HCT116 (cell line): ENCODE results near the gene CLIP2. TPM values are rescaled to one million over a fixed set of nuclear protein-coding genes. Genes with fewer than 3 reads are reported as not detected.

ENCODE experiments used
- ATAC-seq: fragments of 200-7000 bp; cut with Tn5 transposase; 2 replicates; pipeline ENCODE4 v1.9.1; 2020; ENCODE audit warnings: mild to moderate bottlenecking, moderate library complexity
- BruUV-seq: library from RNA; stranded (reverse); fragments of 400-500 nt; replicated peaks from 2 replicates; lab custom pipeline; 2021; lab: Mats Ljungman, UMichigan
- CTCF ChIA-PET: fragments of 300-600 bp; sonication (Branson Sonifier 250); formaldehyde crosslinking; loops from one replicate; lab custom pipeline; 2021; ENCODE audit warnings: antibody characterized with exemption; lab: Charles Lee
- POLR2A ChIA-PET: fragments of 300-600, 350-600 bp; sonication (Branson Sonifier 250); formaldehyde crosslinking; loops from one replicate; lab custom pipeline; 2021; ENCODE audit warnings: antibody characterized with exemption; lab: Charles Lee
- RAD21 ChIA-PET, 2 experiments: fragments of 300-600 bp; sonication (Branson Sonifier 250); formaldehyde crosslinking; loops; one replicate each; lab custom pipeline; 2023; ENCODE audit warnings: low total read pairs in 2 of 2; ENCODE audit not compliant: uncharacterized antibody in 2 of 2, unreplicated experiment in 2 of 2, low non-redundant PET in 1 of 2; lab: Charles Lee
- DNase-seq: peaks from one replicate; pipeline ENCODE4 v3.0.0-alpha.2; 2010; ENCODE audit warnings: low read depth, low spot score
- H2AFZ ChIP-seq: fragments of 200-600 bp; shearing (Covaris generic), sonication (generic); 2 replicates; pipeline ENCODE4 v1.6.1; 2017; ENCODE audit warnings: low read depth, mixed run types, mixed read lengths, antibody characterized with exemption, low read length; ENCODE audit not compliant: poor library complexity, severe bottlenecking
- H3K27ac ChIP-seq: 2 replicates; pipeline ENCODE4 v1.5.1; 2012; ENCODE audit warnings: low read depth, low read length
- H3K27me3 ChIP-seq: fragments of 200-600 bp; sonication (generic); 2 replicates; pipeline ENCODE4 v1.6.1; 2016; ENCODE audit warnings: mixed run types, low read length, mixed read lengths; ENCODE audit not compliant: insufficient read depth
- H3K36me3 ChIP-seq, 2 experiments: fragments of 200-500 bp in 1 of 2; fragments of 200-600 bp in 1 of 2; sonication (Bioruptor generic) in 1 of 2; sonication (generic) in 1 of 2; 2 replicates each; pipeline versions ENCODE4 v1.5.1 to v1.6.1; 2014 to 2016; ENCODE audit warnings: low read length in 2 of 2, inconsistent platforms in 1 of 2, mixed read lengths in 1 of 2, mixed run types in 1 of 2; ENCODE audit not compliant: insufficient read depth in 2 of 2, control insufficient read depth in 1 of 2
- H3K4me1 ChIP-seq, 2 experiments: fragments of 200-600 bp in 1 of 2; sonication (generic) in 1 of 2; 2 replicates each; pipeline versions ENCODE4 v1.5.1 to v1.6.1; 2012 to 2017; ENCODE audit warnings: low read length in 2 of 2, inconsistent platforms in 1 of 2, mild to moderate bottlenecking in 1 of 2, mixed read lengths in 1 of 2, mixed run types in 1 of 2, moderate library complexity in 1 of 2; ENCODE audit not compliant: insufficient read depth in 2 of 2, control insufficient read depth in 1 of 2
- H3K4me2 ChIP-seq: fragments of 200-600 bp; sonication (generic); 2 replicates; pipeline ENCODE4 v1.6.1; 2017; ENCODE audit warnings: mixed run types, low read length, mixed read lengths
- H3K4me3 ChIP-seq, 2 experiments: fragments of 200-600 bp in 1 of 2; sonication (generic) in 1 of 2; replicated peaks in 1 of 2; 2 replicates each; pipeline ENCODE4 v1.5.1; 2011 to 2016; ENCODE audit warnings: low read length in 2 of 2, control low read depth in 1 of 2, low read depth in 1 of 2, mild to moderate bottlenecking in 1 of 2, mixed read lengths in 1 of 2, mixed run types in 1 of 2
- H3K79me2 ChIP-seq: fragments of 200-600 bp; sonication (generic); 2 replicates; pipeline ENCODE4 v1.6.1; 2017; ENCODE audit warnings: mild to moderate bottlenecking, mixed run types, low read length, moderate library complexity, mixed read lengths; ENCODE audit not compliant: insufficient read depth
- H3K9ac ChIP-seq: fragments of 200-600 bp; sonication (generic); 2 replicates; pipeline ENCODE4 v1.6.1; 2016; ENCODE audit warnings: low read length, mixed read lengths
- H3K9me2 ChIP-seq: fragments of 200-600 bp; sonication (generic), shearing (Covaris generic); 2 replicates; pipeline ENCODE4 v1.6.1; 2017; ENCODE audit warnings: mixed run types, mild to moderate bottlenecking, moderate library complexity; ENCODE audit not compliant: insufficient read depth
- H3K9me3 ChIP-seq, 2 experiments: fragments of 200-500 bp in 1 of 2; fragments of 200-600 bp in 1 of 2; sonication (Bioruptor generic) in 1 of 2; sonication (generic) in 1 of 2; 2 replicates each; pipeline ENCODE4 v1.6.1; 2014 to 2017; ENCODE audit warnings: low read length in 2 of 2, mixed read lengths in 2 of 2, inconsistent platforms in 1 of 2, low read depth in 1 of 2, mild to moderate bottlenecking in 1 of 2, mixed run types in 1 of 2, moderate library complexity in 1 of 2; ENCODE audit not compliant: control insufficient read depth in 1 of 2, insufficient read depth in 1 of 2
- H4K20me1 ChIP-seq: fragments of 200-600 bp; sonication (generic), shearing (Covaris generic); 2 replicates; pipeline ENCODE4 v1.6.1; 2017; ENCODE audit warnings: mixed run types, mild to moderate bottlenecking, moderate library complexity; ENCODE audit not compliant: insufficient read depth
- CBX3 ChIP-seq: IDR thresholded peaks from 2 replicates; pipeline ENCODE4 v1.6.1; 2012; ENCODE audit warnings: low read depth
- CTCF ChIP-seq, 3 experiments: fragments of 200-600 bp in 1 of 3; sonication (generic) in 1 of 3; IDR thresholded peaks in 2 of 3; conservative IDR thresholded peaks in 1 of 3; 2 replicates each; pipeline ENCODE4 v1.5.1; 2012 to 2017; ENCODE audit warnings: low read depth in 2 of 3, low read length in 2 of 3, antibody characterized with exemption in 1 of 3, borderline replicate concordance in 1 of 3, control low read depth in 1 of 3, mild to moderate bottlenecking in 1 of 3, mixed read lengths in 1 of 3, mixed run types in 1 of 3, moderate library complexity in 1 of 3; ENCODE audit not compliant: insufficient read depth in 1 of 3
- ELF1 ChIP-seq: IDR thresholded peaks from 2 replicates; pipeline ENCODE4 v1.6.1; 2012; ENCODE audit warnings: low read depth, borderline replicate concordance
- FOSL1 ChIP-seq: IDR thresholded peaks from 2 replicates; pipeline ENCODE4 v1.6.1; 2012; ENCODE audit warnings: low read depth
- MAX ChIP-seq: IDR thresholded peaks from 2 replicates; pipeline ENCODE4 v1.6.1; 2012
- SP1 ChIP-seq: IDR thresholded peaks from 2 replicates; pipeline ENCODE4 v1.6.1; 2012; ENCODE audit warnings: low read depth
- SRF ChIP-seq: IDR thresholded peaks from 2 replicates; pipeline ENCODE4 v1.6.1; 2012; ENCODE audit warnings: low read depth
- TCF7L2 ChIP-seq: IDR thresholded peaks from 2 replicates; pipeline ENCODE4 v1.7.0; 2011; ENCODE audit warnings: borderline replicate concordance, inconsistent platforms; ENCODE audit not compliant: insufficient read depth, insufficient read length; ENCODE audit errors: extremely low read depth
- YY1 ChIP-seq: IDR thresholded peaks from 2 replicates; pipeline ENCODE4 v1.6.1; 2011; ENCODE audit warnings: low read length, low read depth, moderate library complexity, mild to moderate bottlenecking; ENCODE audit not compliant: insufficient replicate concordance; ENCODE audit errors: extremely low read depth
- ZBTB33 ChIP-seq: IDR thresholded peaks from 2 replicates; pipeline ENCODE4 v1.6.1; 2011; ENCODE audit warnings: mild to moderate bottlenecking, low read length, moderate library complexity; ENCODE audit not compliant: insufficient replicate concordance; ENCODE audit errors: extremely low read depth
- ZNF274 ChIP-seq: fragments of 200-500 bp; sonication (Bioruptor generic); IDR thresholded peaks from 2 replicates; pipeline ENCODE4 v1.6.1; 2014; ENCODE audit warnings: mild to moderate bottlenecking, low read depth, low read length, inconsistent platforms
- intact Hi-C: fragments of 100-400 bp; cut with micrococcal nuclease; formaldehyde crosslinking; loops from 2 replicates; pipeline ENCODE4 v1.10.0; 2022
- total RNA-seq: library from RNA; stranded (reverse); gene quantifications from one replicate; pipeline ENCODE4 v1.2.1, GENCODE V29; 2021; ENCODE audit not compliant: unreplicated experiment

CLIP2 gene
- total RNA-seq, 1 experiment from 2014 or later: 40.1 TPM

GRCh38 chr7:74337926-74338325 is 48.7 kb downstream of the CLIP2 start:
- no peaks in the 10 kb centered on the region for H3K9me3 ChIP-seq
- intact Hi-C loops: no loop called here
- DNase-seq: no peak
- H3K27ac ChIP-seq: no peak overlapping the region
- no peaks in the 10 kb centered on the region for H3K9me2 ChIP-seq
- no peaks in the 10 kb centered on the region for H3K79me2 ChIP-seq
- no peaks in the 10 kb centered on the region for H3K27me3 ChIP-seq
- peaks cover 0 to 8% of the 10 kb centered on the region in 2 experiments; a peak in 1 of 4 replicates for H3K36me3 ChIP-seq
- no peaks in the 10 kb centered on the region for H4K20me1 ChIP-seq
- BruUV-seq: no TSS peak
- TF ChIP-seq SRF (no peak), ZNF274 (no peak)
- POLR2A ChIA-PET: no interaction called here
- RAD21 ChIA-PET: no interaction called here
- ATAC-seq: no peak
- no peak overlapping the region for H3K9ac ChIP-seq
- no peak overlapping the region for H3K4me3 ChIP-seq
- CTCF ChIA-PET: no interaction called here
- no peaks in the 10 kb centered on the region for H3K4me1 ChIP-seq
- no peak overlapping the region for H3K4me2 ChIP-seq
- no peak overlapping the region for H2AFZ ChIP-seq

- Histone ChIP-seq H3K79me2 (no peaks in the 10 kb centered on the region), H3K4me2 (no peak overlapping the region), H2AFZ (no peak overlapping the region), H3K9me2 (no peaks in the 10 kb centered on the region), H4K20me1 (no peaks in the 10 kb centered on the region), H3K9ac (no peak overlapping the region), H3K27ac (no peak overlapping the region), H3K9me3 (no peaks in the 10 kb centered on the region), H3K36me3 (peaks cover 0 to 8% of the 10 kb centered on the region in 2 experiments; a peak in 1 of 4 replicates), H3K4me3 (no peak overlapping the region), H3K4me1 (peaks cover 3 to 6% of the 10 kb centered on the region in 2 experiments; a peak in 3 of 4 replicates), H3K27me3 (no peaks in the 10 kb centered on the region)
- RAD21 ChIA-PET: no interaction called here
- intact Hi-C loops: no loop called here
- TF ChIP-seq FOSL1: no peak
- TF ChIP-seq CTCF (IDR thresholded peaks at IDR 0.05 in 2 of 3, conservative IDR thresholded peaks at IDR 0.05 in 1 of 3; ENCODE audit: borderline replicate concordance in 1 of 3, insufficient read depth in 1 of 3, low read depth in 2 of 3, low read length in 2 of 3): no peak
- no peak for TF ChIP-seq ZBTB33
- TF ChIP-seq MAX: no peak
- no peak for TF ChIP-seq SP1
- TF ChIP-seq CBX3: no peak
- no peak for TF ChIP-seq ELF1
- TF ChIP-seq TCF7L2: no peak
- no peak for TF ChIP-seq ZNF274
- no peak for TF ChIP-seq YY1
- no peak for DNase-seq
- CTCF ChIA-PET: no interaction called here
- POLR2A ChIA-PET: no interaction called here
- ATAC-seq: no peak
- no TSS peak for BruUV-seq
Observed at GRCh38 chr7:74338366-74339108, 49.3 kb downstream of the CLIP2 start.
